Heart left ventricle (tissue), 16 donors: ENCODE measurements around the gene ISG20L2. TPM values are rescaled to one million over a fixed set of nuclear protein-coding genes. Genes with fewer than 3 reads are reported as not detected.

Experiments used
- ATAC-seq, 4 donors: fragments of 200-7000 bp; cut with Tn5 transposase; one replicate each; pipeline ENCODE4 v1.9.1; 2020 to 2022; ENCODE audit warnings: moderate library complexity in 4 of 4, mild to moderate bottlenecking in 3 of 4, moderate number of reproducible peaks in 1 of 4
- DNase-seq, 5 donors: peaks; one replicate each; pipeline ENCODE4 v3.0.0-alpha.2; 2020
- H3K27ac ChIP-seq, 12 donors: fragments of 200-600 bp; sonication (generic) in 4 of 12; one replicate each; pipeline versions ENCODE4 v1.5.0 to v1.8.0; 2016 to 2022; ENCODE audit warnings: mild to moderate bottlenecking in 2 of 12
- H3K27me3 ChIP-seq, 9 donors: fragments of 200-600 bp; sonication (generic) in 2 of 9; one replicate each; pipeline versions ENCODE4 v1.5.1 to v1.8.0; 2016 to 2022; ENCODE audit warnings: mild to moderate bottlenecking in 3 of 9
- H3K36me3 ChIP-seq, 9 donors: fragments of 200-600 bp; sonication (generic) in 2 of 9; one replicate each; pipeline versions ENCODE4 v1.5.0 to v1.8.0; 2018 to 2022; ENCODE audit warnings: mild to moderate bottlenecking in 2 of 9
- H3K4me1 ChIP-seq, 12 donors: fragments of 200-600 bp; sonication (generic) in 4 of 12; one replicate each; pipeline versions ENCODE4 v1.5.0 to v1.8.0; 2016 to 2022; ENCODE audit warnings: mild to moderate bottlenecking in 3 of 12
- H3K4me3 ChIP-seq, 12 donors: fragments of 200-600 bp; sonication (generic) in 4 of 12; one replicate each; pipeline versions ENCODE4 v1.5.0 to v1.8.0; 2017 to 2022; ENCODE audit warnings: mild to moderate bottlenecking in 9 of 12, moderate library complexity in 4 of 12
- H3K9me3 ChIP-seq, 12 donors: fragments of 200-600 bp; sonication (generic) in 4 of 12; one replicate each; pipeline versions ENCODE4 v1.5.0 to v1.8.0; 2016 to 2022; ENCODE audit warnings: mild to moderate bottlenecking in 1 of 12
- POLR2A ChIP-seq, 2 donors: fragments of 450-650 bp; IDR thresholded peaks; one replicate each; pipeline ENCODE4 v1.6.1; 2017; ENCODE audit warnings: antibody characterized with exemption in 2 of 2, mild to moderate bottlenecking in 2 of 2, moderate library complexity in 2 of 2
- WGBS, 4 donors: extraction: QIAGEN DNeasy Blood & Tissue Kit in 2 of 4; methylation state at CpG; one replicate each; pipeline versions ENCODE4 v1.1.5 to v1.1.7; 2013 to 2018; 5-methylcytosine and 5-hydroxymethylcytosine counted together
- intact Hi-C, 10 donors: fragments of 100-400 bp; cut with DNase I; formaldehyde crosslinking; loops; one replicate each; pipeline versions ENCODE4 v1.11.1 to v1.14.2; 2022
- polyA plus RNA-seq, 2 donors: library from polyadenylated mRNA; stranded (reverse); fragments of 200-250 nt; gene quantifications; one replicate each; pipeline ENCODE4 v1.2.3, GENCODE V29; 2013
- total RNA-seq, 9 donors: library from RNA; depleted of rRNA in 2 of 9; stranded (reverse); fragments of >200 nt in 2 of 9; fragmentation: NEBNext Ultra II Directional in 3 of 9; extraction: Animal tissue kit (Norgen Biotek cat#: 25700) in 3 of 9; gene quantifications; one replicate each; pipeline versions ENCODE4 v1.1.0 to v1.2.4, GENCODE V29; 2016 to 2023
- TF ChIP-seq, protein P1 (sequence below), 12 donors: fragments of 200-600 bp; sonication (generic) in 4 of 12; IDR thresholded peaks; one replicate each; pipeline versions ENCODE4 v1.5.0 to v1.8.0; 2018 to 2022; ENCODE audit warnings: antibody characterized with exemption in 12 of 12, mild to moderate bottlenecking in 5 of 12
- donor health status: ischemic (EF 13 %, LVEDD 7.1; RV severe dilation, severe dysfunction).
- donor health status: healthy with polysubstance abuse.
- donor health status: DM: no; HTN: yes; CAD: no.
- donor health status: DM: no; HTN: no; CAD: no.
- donor health status: ischemic (EF 25% LVEDD 6.9; RV normal size, moderate dysfunction).
- donor health status: ischemic (EF 25% LVEDD 5.7; RV mildly dilated, moderate dysfunction).
- donor health status: healthy.
- donor health status: DM: yes; HTN: yes; CAD: no.
- donor health status: ischemic (EF 35%, LVEDD 5.7; RV mildly dilated, moderate dysfunction).
- donor health status: nonischemic (EF 11% LVEDD 7.7; RV severe dilation, severe dysfunction).
- donor health status: DM: yes; HTN: yes; CAD: no.
- donor health status: PGD.
- donor health status: ischemic (EF 29% LVEDD 5.4; RV normal size, mild dysfunction).
- donor health status: nonischemic (EF 23%, LVEDD 6.1; RV moderate dilation, normal function).

The ISG20L2 gene
- total and polyA plus RNA-seq, 11 donors, result 5.1 to 17.9 (median 12.8) TPM

DNA sequence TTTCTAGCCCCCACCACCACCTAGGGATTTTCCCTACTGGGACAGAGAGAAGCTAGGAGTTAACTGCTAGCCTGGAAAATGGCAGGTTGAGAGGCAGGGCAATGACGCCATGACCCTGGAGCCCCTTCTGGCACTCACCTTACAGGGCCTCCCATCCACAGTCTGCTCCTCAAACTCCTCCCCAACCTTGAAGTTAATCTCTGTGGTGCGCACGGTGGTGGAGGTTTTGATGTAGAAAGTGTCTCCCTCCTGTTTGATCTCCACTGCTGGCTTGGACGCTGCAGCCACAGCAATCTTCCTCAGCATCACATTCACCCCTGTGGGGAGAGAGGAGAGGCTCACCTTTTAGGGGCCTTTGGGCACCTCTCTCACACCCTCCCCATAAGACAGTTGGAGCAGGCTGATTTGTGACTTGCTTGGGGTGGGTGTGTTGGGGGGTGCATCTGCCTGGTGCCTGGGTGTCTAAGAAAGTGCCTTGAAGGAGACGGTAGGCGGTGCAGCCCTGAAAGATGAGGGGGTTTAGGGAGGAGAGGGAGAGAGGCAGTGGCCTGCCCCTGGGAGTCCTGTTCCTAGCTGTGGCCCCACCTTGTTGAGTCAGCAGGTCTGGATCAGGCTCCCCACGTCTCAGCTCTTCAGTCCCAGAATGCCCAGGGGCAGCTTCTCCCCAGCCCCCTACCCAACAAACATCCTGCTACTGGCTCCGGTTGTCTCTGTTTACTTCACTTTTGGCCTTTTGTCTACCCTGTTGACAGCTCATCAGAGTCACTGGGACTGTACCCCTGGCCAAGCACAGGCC lies 27.6 kb downstream of the ISG20L2 start:
- no peaks in the 10 kb centered on the region for H3K9me3 ChIP-seq
- H3K4me1 ChIP-seq, result peaks cover 0 to 20% (median 16%) of the 10 kb centered on the region in 12 donors
- ATAC-seq, result no peak
- intact Hi-C loops, result no loop called here
- no peak overlapping the region for H3K4me3 ChIP-seq
- no peak for TF ChIP-seq POLR2A (IDR thresholded peaks at IDR 0.05)
- TF ChIP-seq, protein P1, sequence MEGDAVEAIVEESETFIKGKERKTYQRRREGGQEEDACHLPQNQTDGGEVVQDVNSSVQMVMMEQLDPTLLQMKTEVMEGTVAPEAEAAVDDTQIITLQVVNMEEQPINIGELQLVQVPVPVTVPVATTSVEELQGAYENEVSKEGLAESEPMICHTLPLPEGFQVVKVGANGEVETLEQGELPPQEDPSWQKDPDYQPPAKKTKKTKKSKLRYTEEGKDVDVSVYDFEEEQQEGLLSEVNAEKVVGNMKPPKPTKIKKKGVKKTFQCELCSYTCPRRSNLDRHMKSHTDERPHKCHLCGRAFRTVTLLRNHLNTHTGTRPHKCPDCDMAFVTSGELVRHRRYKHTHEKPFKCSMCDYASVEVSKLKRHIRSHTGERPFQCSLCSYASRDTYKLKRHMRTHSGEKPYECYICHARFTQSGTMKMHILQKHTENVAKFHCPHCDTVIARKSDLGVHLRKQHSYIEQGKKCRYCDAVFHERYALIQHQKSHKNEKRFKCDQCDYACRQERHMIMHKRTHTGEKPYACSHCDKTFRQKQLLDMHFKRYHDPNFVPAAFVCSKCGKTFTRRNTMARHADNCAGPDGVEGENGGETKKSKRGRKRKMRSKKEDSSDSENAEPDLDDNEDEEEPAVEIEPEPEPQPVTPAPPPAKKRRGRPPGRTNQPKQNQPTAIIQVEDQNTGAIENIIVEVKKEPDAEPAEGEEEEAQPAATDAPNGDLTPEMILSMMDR (IDR thresholded peaks at IDR 0.05), result no peak
- no peak overlapping the region for H3K27ac ChIP-seq
- WGBS, 4 donors, result 83 to 91% (median 89%) methylated on average over 8 of the region's 8 CpGs
- no peak for DNase-seq
- H3K36me3 ChIP-seq, result no peaks in the 10 kb centered on the region
- peaks cover 0 to 51% (median 37%) of the 10 kb centered on the region in 9 donors for H3K27me3 ChIP-seq

DNA sequence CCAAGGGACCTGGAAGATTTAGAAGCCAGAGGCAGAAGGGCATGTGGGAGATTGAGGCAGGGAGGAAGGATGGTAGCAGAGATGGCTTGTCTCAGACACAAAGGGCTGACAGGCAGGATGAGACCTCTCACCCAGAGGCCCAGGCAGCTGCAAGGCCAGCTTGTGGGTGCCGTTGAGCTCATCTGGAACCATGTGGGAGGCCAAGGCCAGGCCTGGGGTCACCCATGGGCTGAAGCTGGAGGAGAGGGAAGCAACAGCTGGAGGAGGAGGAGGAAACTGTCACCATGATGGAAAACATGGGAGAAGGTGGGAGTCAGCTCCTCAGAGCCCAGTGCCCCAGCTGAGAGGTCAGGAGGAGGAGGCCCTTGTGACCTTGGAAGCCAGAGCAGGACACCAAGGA lies 29.6 kb downstream of the ISG20L2 start:
- no peak overlapping the region for H3K27ac ChIP-seq
- no peaks in the 10 kb centered on the region for H3K9me3 ChIP-seq
- no peak overlapping the region for H3K4me3 ChIP-seq
- 40 to 70% (median 60%) methylated on average over 1 of the region's 1 CpG for WGBS, 4 donors
- DNase-seq, result no peak
- H3K4me1 ChIP-seq, result peaks cover 0 to 2% (median 0%) of the 10 kb centered on the region in 12 donors
- intact Hi-C loops, result loop anchor here in 2 of 10 donors (10.0 kb wide), 2 partner anchors 166 to 186 kb away; partner anchors contain the start of gene NTRK1 (in 1 of the 2)
- ATAC-seq, result no peak
- no peaks in the 10 kb centered on the region for H3K36me3 ChIP-seq
- TF ChIP-seq, protein P1 (IDR thresholded peaks at IDR 0.05), result no peak
- TF ChIP-seq POLR2A (IDR thresholded peaks at IDR 0.05), result no peak
- H3K27me3 ChIP-seq, result peaks cover 0 to 42% (median 20%) of the 10 kb centered on the region in 9 donors

DNA sequence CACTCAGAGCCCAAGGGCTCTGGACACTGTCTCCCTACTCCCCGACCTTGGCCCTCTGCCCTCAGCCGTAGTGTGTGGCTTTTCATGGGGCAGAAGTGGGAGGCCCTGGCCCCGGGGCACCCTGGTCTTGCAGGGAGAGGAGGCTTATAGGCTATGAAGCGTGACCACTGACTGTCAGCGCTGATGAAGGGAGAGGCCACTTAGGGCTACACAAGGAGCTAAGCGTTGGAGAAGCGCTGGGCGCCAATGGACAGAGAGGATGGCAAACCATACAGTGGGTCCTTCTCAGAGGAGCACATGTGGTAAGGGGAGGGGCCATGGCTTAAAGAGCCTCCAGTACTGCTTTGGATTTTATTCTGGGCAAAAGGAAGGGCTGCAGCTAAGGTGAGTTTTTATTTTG lies 31.1 kb downstream of the ISG20L2 start:
- DNase-seq (no peak), ATAC-seq (no peak)
- 77 to 90% (median 87%) methylated on average over 7 to 8 of the region's 8 CpGs for WGBS, 4 donors
- no peak overlapping the region for H3K4me3 ChIP-seq
- no peaks in the 10 kb centered on the region for H3K36me3 ChIP-seq
- intact Hi-C loops, result loop anchor here in 2 of 10 donors (10.0 kb wide), 2 partner anchors 167 to 187 kb away; partner anchors contain the start of gene NTRK1 (in 1 of the 2)
- H3K9me3 ChIP-seq, result no peaks in the 10 kb centered on the region
- H3K27me3 ChIP-seq, result peaks cover 0 to 39% (median 17%) of the 10 kb centered on the region in 9 donors
- TF ChIP-seq POLR2A (IDR thresholded peaks at IDR 0.05), result no peak
- TF ChIP-seq, protein P1 (IDR thresholded peaks at IDR 0.05), result no peak
- H3K27ac ChIP-seq, result no peak overlapping the region
- peaks cover 0 to 7% (median 0%) of the 10 kb centered on the region in 12 donors for H3K4me1 ChIP-seq

DNA sequence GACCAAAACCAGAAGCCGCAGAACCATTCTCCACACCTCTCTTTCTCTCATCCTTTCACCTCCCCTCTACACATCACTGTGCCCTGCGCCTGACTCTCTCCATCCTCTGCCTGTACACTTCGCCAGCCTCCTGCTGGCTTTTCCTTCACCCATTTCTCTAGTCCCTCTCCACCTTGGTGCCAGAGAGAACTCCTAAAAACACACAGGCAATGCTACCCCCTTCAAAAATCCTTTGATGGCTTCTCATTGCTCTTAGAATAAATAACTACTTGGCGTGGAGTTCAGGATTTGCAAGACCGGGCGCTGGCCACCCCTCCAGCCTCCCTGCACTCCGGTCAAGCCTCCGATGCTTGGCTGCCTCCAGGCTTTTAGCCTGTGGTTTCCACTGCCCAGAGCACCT lies 31.8 kb downstream of the ISG20L2 start:
- Histone ChIP-seq H3K36me3 (no peaks in the 10 kb centered on the region), H3K9me3 (no peaks in the 10 kb centered on the region), H3K4me1 (peaks cover 0 to 8% (median 0%) of the 10 kb centered on the region in 12 donors), H3K27ac (no peak overlapping the region), H3K4me3 (no peak overlapping the region), H3K27me3 (peaks cover 0 to 37% (median 17%) of the 10 kb centered on the region in 9 donors)
- peak in 1 of 5 donors; percentile 15 for DNase-seq
- intact Hi-C loops, result loop anchor here in 2 of 10 donors (10.0 kb wide), 2 partner anchors 168 to 188 kb away; partner anchors contain the start of gene NTRK1 (in 1 of the 2)
- TF ChIP-seq, protein P1 (IDR thresholded peaks at IDR 0.05), result no peak
- no peak for TF ChIP-seq POLR2A (IDR thresholded peaks at IDR 0.05)
- ATAC-seq, result no peak
- 93 to 98% (median 95%) methylated on average over 8 of the region's 8 CpGs for WGBS, 4 donors
